ENCODE results near the gene SLIT3. TPM values are rescaled to one million over a fixed set of nuclear protein-coding genes. Genes with fewer than 3 reads are reported as not detected.

Gene SLIT3
- total and polyA plus RNA-seq, 10 of the 15 experiments (the other 5 are each of a cell fraction or from before 2014, with no cell fraction given): 0.05 TPM; not detected in 9

GRCh38 chr5:168925160-168925559 lies 375.8 kb downstream of the SLIT3 start (continued):
- no peak for TF ChIP-seq PRDM15 (CRISPR knock-in tag; IDR thresholded peaks at IDR 0.05)
- no peak for TF ChIP-seq EZH2 (IDR thresholded peaks at IDR 0.05; ENCODE audit: borderline replicate concordance, control insufficient read depth, low read depth, low read length)

GRCh38 chr5:168921147-168921866 lies 379.6 kb downstream of the SLIT3 start:
- no peaks in the 10 kb centered on the region for H3K36me3 ChIP-seq (ENCODE audit: control insufficient read depth in 2 of 2, insufficient read depth in 2 of 2, low read length in 1 of 2)
- no TSS peak for BruUV-seq (replicated peaks)
- H4K20me1 ChIP-seq (ENCODE audit: control insufficient read depth, insufficient read depth): no peaks in the 10 kb centered on the region
- in situ Hi-C loops (cut with MboI): no loop called here
- no peak overlapping the region for H2AFZ ChIP-seq (ENCODE audit: control insufficient read depth, low read depth, low read length)
- H3K27me3 ChIP-seq (replicated peaks in 1 of 2; ENCODE audit: control insufficient read depth in 2 of 2, insufficient read depth in 2 of 2, low read length in 1 of 2): peaks cover 6 to 14% of the 10 kb centered on the region in 2 experiments
- intact Hi-C loops (cut with micrococcal nuclease; ENCODE audit: unreplicated experiment): no loop called here
- 57% methylated on average over 7 of the region's 7 CpGs for WGBS (ENCODE audit: insufficient coverage, insufficient replicate concordance, low lambda C conversion rate, missing lambda C conversion rate)
- no peak for FAIRE-seq
- H3K4me3 ChIP-seq: no peak overlapping the region
- no peak overlapping the region for H3K27ac ChIP-seq (ENCODE audit: control insufficient read depth, insufficient read depth)
- no peaks in the 10 kb centered on the region for H3K4me1 ChIP-seq (ENCODE audit: control insufficient read depth, insufficient read depth, low read length)
- no peaks in the 10 kb centered on the region for H3K79me2 ChIP-seq (ENCODE audit: control insufficient read depth, insufficient read depth, low read length)
- no peak overlapping the region for H3K9ac ChIP-seq (ENCODE audit: control insufficient read depth, insufficient read depth, low read length)
- ChIA-PET RAD21 (ENCODE audit: unreplicated experiment) (no interaction called here), POLR2A (no interaction called here), CTCF (interaction anchor here (1.1 kb wide), 1 partner anchor 177 kb away, joined by 3 read pairs; no protein-coding TSS in a partner anchor), SMC1A (ENCODE audit: uncharacterized antibody, unreplicated experiment) (no interaction called here)
- DNase-seq (ENCODE audit: low read depth, low spot score): no peak
- no peak for ATAC-seq
- TF ChIP-seq ESRRA (IDR thresholded peaks at IDR 0.05; ENCODE audit: low read length): no peak
- H3K4me2 ChIP-seq (ENCODE audit: control insufficient read depth, insufficient read depth): no peak overlapping the region
- H3K9me3 ChIP-seq (replicated peaks; ENCODE audit: control insufficient read depth, insufficient read depth, low read length): no peaks in the 10 kb centered on the region; the same call in 2 of the 3 replicates
